GM20431 (cell line): ENCODE data around the gene ATXN1.

Experiments
- in situ Hi-C: fragments of 300-500 bp; cut with MseI, MboI; formaldehyde crosslinking; loops from one replicate; pipeline ENCODE4 v1.15.0; 2020; ENCODE audit warnings: low sequenced_read_pairs; ENCODE audit not compliant: unreplicated experiment

Gene ATXN1

GRCh38 chr6:16321826-16322225, 439.4 kb downstream of the ATXN1 start:
- in situ Hi-C loops: no loop called here

DNA sequence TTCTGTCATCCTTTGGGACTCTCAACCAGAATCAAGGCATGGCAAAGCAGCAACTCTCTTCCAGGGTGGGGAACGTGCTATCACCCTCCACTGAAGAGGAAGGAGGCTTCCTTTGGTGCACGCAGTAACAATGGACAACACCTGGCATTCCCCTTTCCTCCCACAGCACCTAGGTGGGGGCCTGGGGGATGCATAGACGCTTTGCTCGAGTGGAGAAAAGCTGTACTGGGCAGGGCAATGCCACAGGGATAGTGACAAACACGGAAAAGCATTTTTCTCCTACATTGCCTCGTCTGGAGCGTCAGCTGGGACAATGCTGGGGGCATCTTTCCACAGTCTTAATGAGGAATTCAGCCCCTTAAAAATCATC, 439.9 kb downstream of the ATXN1 start:
- in situ Hi-C loops: no loop called here

DNA sequence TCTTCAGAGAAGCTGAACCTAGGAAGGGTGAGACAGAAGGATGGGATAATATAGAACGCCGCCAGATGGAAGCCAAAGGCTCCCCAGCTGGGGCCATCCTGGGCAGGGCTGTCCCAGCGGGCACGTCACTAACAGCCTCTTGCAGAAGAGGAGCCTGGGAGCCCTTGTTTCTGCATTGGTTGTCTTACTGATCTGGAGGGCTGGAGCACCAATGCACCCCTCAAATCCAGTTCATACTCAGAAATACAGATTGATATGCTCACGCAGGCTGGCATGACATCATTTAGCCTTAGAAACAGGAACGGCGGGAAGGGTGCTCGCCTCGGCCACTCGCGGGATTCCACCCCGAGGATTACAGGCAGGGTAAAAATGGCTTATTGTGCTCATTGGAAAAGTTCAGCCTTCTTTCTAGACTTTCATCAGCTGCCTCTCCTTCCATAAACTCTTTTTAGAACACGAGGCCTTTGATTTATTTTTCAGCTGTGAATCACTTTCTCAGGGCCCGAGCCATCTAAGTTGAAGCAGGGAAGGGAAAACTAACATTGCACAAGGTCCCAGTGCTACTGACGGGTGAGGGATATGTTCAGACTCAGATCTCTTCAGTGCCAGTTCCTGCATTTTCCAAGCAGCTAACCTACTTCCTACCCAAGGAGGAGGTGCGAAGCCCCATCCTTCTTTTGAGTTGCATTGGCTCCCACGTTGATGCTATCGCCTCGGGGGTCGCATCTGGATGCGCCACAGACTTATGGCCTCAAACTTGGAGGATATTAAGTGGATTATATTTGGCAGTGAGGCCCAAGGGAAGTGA, 440.5 kb downstream of the ATXN1 start:
- in situ Hi-C loops: no loop called here

DNA sequence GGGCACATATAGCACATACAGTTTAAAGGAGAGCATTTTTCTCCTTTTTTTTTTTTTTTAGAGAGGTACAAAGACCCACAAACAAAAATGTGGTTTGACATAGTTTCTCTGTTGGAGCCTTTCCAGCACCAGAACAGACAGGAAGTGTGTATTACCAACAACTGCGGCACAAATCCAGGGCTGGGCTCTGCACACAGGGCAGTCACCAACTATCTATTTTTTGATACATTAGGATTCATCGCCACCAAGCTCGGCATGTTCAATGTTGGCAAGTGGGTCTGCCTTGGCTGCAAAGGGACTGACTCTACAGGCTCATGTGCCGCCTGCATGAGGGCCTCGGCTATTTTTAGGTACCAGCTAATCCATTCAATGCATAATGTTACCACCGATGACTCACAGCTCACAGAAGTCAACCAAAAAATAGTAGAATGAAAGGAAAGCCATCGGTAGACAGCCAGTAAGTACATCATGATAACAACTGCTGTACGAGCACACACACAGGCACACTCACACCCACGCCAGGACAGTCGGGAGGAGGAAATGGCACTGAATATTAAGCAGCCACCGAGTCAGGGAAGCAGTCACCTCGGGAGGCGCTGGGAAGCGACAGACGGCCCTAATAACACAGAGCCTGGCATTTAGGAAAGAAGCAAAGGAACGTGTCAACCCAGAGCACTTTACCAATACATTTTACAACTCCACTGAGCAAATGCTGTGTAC, 441.3 kb downstream of the ATXN1 start:
- in situ Hi-C loops: no loop called here

- in situ Hi-C loops: no loop called here
Measured at GRCh38 chr6:16318953-16319720, 442.1 kb downstream of the ATXN1 start.

GRCh38 chr6:16318538-16318937, 442.7 kb downstream of the ATXN1 start:
- in situ Hi-C loops: no loop called here

DNA sequence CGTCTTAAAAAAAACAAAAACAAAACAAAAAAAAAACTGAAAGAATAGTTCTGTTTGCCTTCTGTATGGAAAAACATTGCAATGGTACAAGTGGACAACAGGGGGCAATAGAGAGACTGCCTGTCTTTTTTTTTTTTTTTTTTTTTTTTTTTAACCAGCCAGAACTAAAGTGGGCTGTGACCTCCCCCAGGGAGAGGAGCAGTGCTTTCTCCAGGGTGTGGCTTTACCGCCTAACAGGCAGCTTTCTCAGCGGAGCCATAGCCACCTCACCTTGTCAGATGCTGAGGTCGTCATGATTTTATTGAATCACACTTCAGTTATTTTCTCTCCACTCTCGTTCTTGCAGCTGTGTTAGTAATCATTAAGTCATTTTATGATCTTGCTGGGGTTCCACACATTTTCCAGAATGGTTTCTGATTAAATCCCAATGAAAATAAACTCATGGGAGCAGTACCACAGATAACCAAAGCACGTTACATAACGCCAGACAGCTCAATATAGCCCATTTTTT, 444.5 kb downstream of the ATXN1 start:
- in situ Hi-C loops: no loop called here

DNA sequence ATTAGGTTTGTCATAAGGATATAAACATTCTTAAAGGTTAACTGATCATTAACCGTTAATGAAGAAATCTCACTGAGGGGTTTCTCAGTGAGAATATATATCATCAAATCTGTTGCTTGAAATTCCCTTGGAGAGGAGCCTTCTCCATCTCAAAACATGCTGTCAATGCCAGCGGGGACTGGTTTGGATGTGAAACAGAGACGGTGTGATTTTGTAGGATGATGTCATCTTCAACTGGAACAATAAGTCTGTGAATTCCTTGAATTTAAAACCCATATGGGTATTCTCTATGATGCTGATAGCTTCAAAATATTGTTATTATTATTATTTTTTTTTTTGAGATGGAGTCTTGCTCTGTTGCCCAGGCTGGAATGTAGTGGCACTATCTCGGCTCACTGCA, 447.0 kb downstream of the ATXN1 start:
- in situ Hi-C loops: no loop called here

GRCh38 chr6:16313732-16314131, 447.5 kb downstream of the ATXN1 start:
- in situ Hi-C loops: no loop called here

GRCh38 chr6:16311763-16312162, 449.5 kb downstream of the ATXN1 start:
- in situ Hi-C loops: no loop called here

- in situ Hi-C loops: no loop called here
Measured at GRCh38 chr6:16306334-16306733, 454.9 kb downstream of the ATXN1 start.

DNA sequence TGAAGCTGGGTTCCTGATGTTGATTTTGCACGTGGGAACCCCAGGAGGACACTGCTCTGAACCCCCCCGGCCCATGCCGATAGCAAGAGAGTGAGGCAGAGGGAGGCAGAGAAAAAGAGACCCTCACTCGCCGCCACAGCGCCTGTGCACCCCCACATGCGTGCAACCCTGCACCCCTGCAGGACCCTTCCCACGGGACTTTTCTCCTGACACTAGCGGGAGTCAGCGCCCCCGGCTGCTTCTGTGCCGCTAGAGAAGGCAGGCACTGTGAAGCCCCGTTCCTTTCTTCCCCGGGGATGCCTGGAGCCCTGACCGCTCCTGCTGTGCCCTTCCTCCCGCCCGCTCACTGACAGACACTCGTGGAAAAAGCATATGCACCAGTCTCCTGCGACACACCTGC, 455.5 kb downstream of the ATXN1 start:
- in situ Hi-C loops: no loop called here

DNA sequence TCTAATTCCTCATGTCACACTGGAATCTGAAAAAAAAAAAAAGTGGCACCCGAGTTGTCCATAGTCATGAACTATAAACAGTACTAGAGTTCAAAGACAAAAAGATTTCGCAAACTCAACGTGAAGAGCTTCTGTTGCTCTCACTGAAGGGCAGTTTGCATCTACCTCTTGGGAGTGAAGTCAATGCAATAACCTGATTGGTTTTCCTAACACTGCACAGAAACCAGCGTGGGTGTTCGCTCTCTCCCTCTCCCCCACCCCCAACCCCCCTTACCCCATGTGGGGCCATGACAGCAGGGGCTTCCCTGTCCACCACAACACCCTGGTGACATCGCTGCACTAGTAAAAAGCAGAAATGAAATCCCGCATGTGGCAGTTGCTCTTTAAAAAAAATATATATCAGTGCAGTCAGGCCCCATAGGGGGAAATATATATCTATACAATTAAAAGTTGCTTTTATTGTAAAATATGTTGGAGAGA, 456.0 kb downstream of the ATXN1 start:
- in situ Hi-C loops: no loop called here

DNA sequence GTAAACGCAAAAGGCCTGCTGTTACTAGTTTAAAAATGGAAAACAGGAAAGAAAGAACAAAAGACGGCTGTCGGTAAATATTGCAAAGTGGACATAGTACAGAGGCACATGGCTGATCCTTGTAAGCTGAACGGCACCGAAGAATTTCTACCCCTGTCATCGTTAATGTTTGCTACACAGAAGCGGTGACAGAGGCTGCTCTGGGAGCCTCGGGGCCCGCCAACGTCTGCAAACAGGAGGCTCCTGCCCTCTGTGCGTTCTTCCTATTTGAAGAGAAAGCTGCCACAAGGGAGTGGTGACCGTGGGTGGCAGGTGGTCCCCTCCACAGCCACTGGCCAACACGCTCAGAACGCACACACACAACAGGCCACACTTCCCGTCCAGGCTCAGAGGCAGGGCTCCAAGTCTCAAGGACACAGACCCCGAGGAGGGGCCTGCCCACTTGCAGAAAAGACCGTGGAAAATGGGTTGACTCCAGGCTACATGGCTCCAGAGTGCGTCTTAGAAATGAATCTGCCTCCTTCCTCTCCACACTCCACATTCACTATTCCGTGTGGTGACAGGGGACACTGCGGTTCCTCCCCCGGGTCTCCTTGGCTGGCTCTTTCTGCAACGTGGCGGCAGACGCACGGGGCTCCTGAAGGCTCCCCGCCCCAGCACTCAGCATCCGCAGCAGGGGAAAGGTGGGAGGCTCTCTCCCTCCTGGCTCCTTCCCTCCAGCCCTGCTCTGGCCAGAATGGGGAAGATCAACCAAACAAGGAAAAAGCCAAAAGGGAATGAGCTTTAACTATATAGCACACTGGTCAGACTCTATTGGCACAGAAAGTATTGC, 458.3 kb downstream of the ATXN1 start:
- in situ Hi-C loops: no loop called here

- in situ Hi-C loops: no loop called here
Measured at GRCh38 chr6:16301511-16301910, 459.7 kb downstream of the ATXN1 start.

DNA sequence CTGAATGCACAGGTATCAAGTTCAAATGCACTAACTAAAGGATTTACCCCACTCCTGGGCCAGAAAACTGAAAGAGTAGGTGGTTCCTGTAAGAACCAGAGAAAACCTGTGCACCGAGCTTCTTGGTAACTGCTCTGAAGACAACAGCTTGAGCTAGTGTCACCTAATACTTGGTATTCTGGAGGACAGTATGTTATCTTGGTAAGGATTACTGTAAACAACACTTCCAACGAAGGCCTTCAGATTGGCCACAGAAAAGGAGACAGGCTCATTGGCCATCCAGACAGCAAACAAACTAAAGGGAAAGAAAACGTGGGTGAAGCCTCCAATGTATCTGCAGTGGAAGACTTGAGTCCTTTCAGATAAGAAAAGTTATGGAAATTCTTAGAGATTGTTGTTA, 461.4 kb downstream of the ATXN1 start:
- in situ Hi-C loops: no loop called here

GRCh38 chr6:16296061-16296670, 465.1 kb downstream of the ATXN1 start:
- in situ Hi-C loops: no loop called here

GRCh38 chr6:16295471-16295870, 465.8 kb downstream of the ATXN1 start:
- in situ Hi-C loops: no loop called here

- in situ Hi-C loops: no loop called here
Measured at GRCh38 chr6:16295060-16295459, 466.2 kb downstream of the ATXN1 start.
